ENCODE results near the gene FES.
A peak's percentile ranks its signal among the peaks of the same experiment; 100 is the strongest.
"Not testable (repeated sequence)": the region's sequence is repeated elsewhere in the genome, so short reads cannot be mapped to it uniquely, and the experiment has no call there.

Gene FES

GRCh38 chr15:90892023-90892422 is 7.7 kb downstream of the FES start:
- DNase-seq (ENCODE audit: low spot score): no peak

- DNase-seq (ENCODE audit: low spot score): no peak
Observed at GRCh38 chr15:90892498-90893174, 8.3 kb downstream of the FES start.

- DNase-seq (ENCODE audit: low spot score): no peak
Observed at GRCh38 chr15:90893175-90894090, 9.1 kb downstream of the FES start.

- no peak for DNase-seq (ENCODE audit: low spot score)
Observed at GRCh38 chr15:90895571-90896117, 11.3 kb downstream of the FES start.

- DNase-seq (ENCODE audit: low spot score): not testable (repeated sequence)
Observed at GRCh38 chr15:90897131-90897655, 12.9 kb downstream of the FES start.

- no peak for DNase-seq (ENCODE audit: low spot score)
Observed at GRCh38 chr15:90901175-90902039, 17.1 kb downstream of the FES start.

GRCh38 chr15:90902040-90902839 is 17.9 kb downstream of the FES start:
- peak; percentile 86 for DNase-seq (ENCODE audit: low spot score)

- no peak for DNase-seq (ENCODE audit: low spot score)
Observed at GRCh38 chr15:90902840-90903732, 18.8 kb downstream of the FES start, which contains the start of gene MAN2A2. Gene MAN2A2 (plus strand): TSS chr15:90903302. CDS start chr15:90904208, 906 bp downstream.

- no peak for DNase-seq (ENCODE audit: low spot score)
Observed at GRCh38 chr15:90903733-90904536, 19.6 kb downstream of the FES start.

GRCh38 chr15:90904746-90905145 is 20.4 kb downstream of the FES start:
- no peak for DNase-seq (ENCODE audit: low spot score)

GRCh38 chr15:90905306-90906180 is 21.2 kb downstream of the FES start:
- DNase-seq (ENCODE audit: low spot score): no peak

GRCh38 chr15:90906181-90906849 is 22.0 kb downstream of the FES start:
- no peak for DNase-seq (ENCODE audit: low spot score)

GRCh38 chr15:90907051-90907660 is 22.9 kb downstream of the FES start:
- DNase-seq (ENCODE audit: low spot score): no peak

- no peak for DNase-seq (ENCODE audit: low spot score)
Observed at GRCh38 chr15:90907838-90908507, 23.7 kb downstream of the FES start.

- DNase-seq (ENCODE audit: low spot score): not testable (repeated sequence)
Observed at GRCh38 chr15:90909449-90909848, 25.1 kb downstream of the FES start.

- DNase-seq (ENCODE audit: low spot score): no peak
Observed at GRCh38 chr15:90909976-90910375, 25.7 kb downstream of the FES start.
